NOMO-1 treated with dmso at 0.1 percent for 144 hours (cell line): Measurements from ENCODE around the gene KIF11.
A peak's percentile ranks its signal among the peaks of the same experiment; 100 is the strongest.
"Not testable (repeated sequence)": the region's sequence is repeated elsewhere in the genome, so short reads cannot be mapped to it uniquely, and the experiment has no call there.

Experiments used
- DNase-seq: peaks from one replicate; lab custom pipeline; 2025; ENCODE audit not compliant: unreplicated experiment; lab: John Stamatoyannopoulos, UW

KIF11 gene

GRCh38 chr10:92590623-92591549 lies 2.0 kb upstream of the KIF11 start:
- peak; percentile 33 for DNase-seq

- peak; percentile 92 for DNase-seq
Observed at GRCh38 chr10:92591550-92592022, 1.3 kb upstream of the KIF11 start.

GRCh38 chr10:92593619-92594588 lies 974 bp downstream of the KIF11 start:
- DNase-seq, result peak; percentile 1

GRCh38 chr10:92595505-92595904 lies 2.6 kb downstream of the KIF11 start:
- no peak for DNase-seq

GRCh38 chr10:92598321-92598720 lies 5.4 kb downstream of the KIF11 start:
- DNase-seq, result no peak

GRCh38 chr10:92604841-92605240 lies 11.9 kb downstream of the KIF11 start:
- DNase-seq, result no peak

- no peak for DNase-seq
Observed at GRCh38 chr10:92615515-92615914, 22.6 kb downstream of the KIF11 start.

GRCh38 chr10:92619368-92619767 lies 26.4 kb downstream of the KIF11 start:
- no peak for DNase-seq

- DNase-seq, result no peak
Observed at GRCh38 chr10:92627845-92628480, 35.0 kb downstream of the KIF11 start.

GRCh38 chr10:92629945-92630344 lies 37.0 kb downstream of the KIF11 start:
- DNase-seq, result no peak

GRCh38 chr10:92638037-92638436 lies 45.1 kb downstream of the KIF11 start:
- no peak for DNase-seq

- DNase-seq, result no peak
Observed at GRCh38 chr10:92640107-92640506, 47.2 kb downstream of the KIF11 start.

- no peak for DNase-seq
Observed at GRCh38 chr10:92641492-92641891, 48.6 kb downstream of the KIF11 start.

GRCh38 chr10:92644921-92645320 lies 52.0 kb downstream of the KIF11 start:
- no peak for DNase-seq

GRCh38 chr10:92650864-92651263 lies 57.9 kb downstream of the KIF11 start:
- not testable (repeated sequence) for DNase-seq

GRCh38 chr10:92655426-92655825 lies 62.5 kb downstream of the KIF11 start:
- DNase-seq, result no peak

GRCh38 chr10:92656266-92656961 lies 63.5 kb downstream of the KIF11 start:
- no peak for DNase-seq

GRCh38 chr10:92657024-92657423 lies 64.1 kb downstream of the KIF11 start:
- DNase-seq, result no peak

GRCh38 chr10:92662848-92663247 lies 69.9 kb downstream of the KIF11 start:
- no peak for DNase-seq

GRCh38 chr10:92664322-92664721 lies 71.4 kb downstream of the KIF11 start:
- no peak for DNase-seq
